NCI-H510A (cell line): ENCODE data around the gene TGFBR2.
"Not testable (repeated sequence)": the region's sequence is repeated elsewhere in the genome, so short reads cannot be mapped to it uniquely, and the experiment has no call there.

Source experiments
- DNase-seq: peaks from one replicate; lab custom pipeline; 2025; lab: John Stamatoyannopoulos, UW

TGFBR2 gene

GRCh38 chr3:30658328-30659052 lies 52.1 kb downstream of the TGFBR2 start:
- DNase-seq, result no peak

DNA sequence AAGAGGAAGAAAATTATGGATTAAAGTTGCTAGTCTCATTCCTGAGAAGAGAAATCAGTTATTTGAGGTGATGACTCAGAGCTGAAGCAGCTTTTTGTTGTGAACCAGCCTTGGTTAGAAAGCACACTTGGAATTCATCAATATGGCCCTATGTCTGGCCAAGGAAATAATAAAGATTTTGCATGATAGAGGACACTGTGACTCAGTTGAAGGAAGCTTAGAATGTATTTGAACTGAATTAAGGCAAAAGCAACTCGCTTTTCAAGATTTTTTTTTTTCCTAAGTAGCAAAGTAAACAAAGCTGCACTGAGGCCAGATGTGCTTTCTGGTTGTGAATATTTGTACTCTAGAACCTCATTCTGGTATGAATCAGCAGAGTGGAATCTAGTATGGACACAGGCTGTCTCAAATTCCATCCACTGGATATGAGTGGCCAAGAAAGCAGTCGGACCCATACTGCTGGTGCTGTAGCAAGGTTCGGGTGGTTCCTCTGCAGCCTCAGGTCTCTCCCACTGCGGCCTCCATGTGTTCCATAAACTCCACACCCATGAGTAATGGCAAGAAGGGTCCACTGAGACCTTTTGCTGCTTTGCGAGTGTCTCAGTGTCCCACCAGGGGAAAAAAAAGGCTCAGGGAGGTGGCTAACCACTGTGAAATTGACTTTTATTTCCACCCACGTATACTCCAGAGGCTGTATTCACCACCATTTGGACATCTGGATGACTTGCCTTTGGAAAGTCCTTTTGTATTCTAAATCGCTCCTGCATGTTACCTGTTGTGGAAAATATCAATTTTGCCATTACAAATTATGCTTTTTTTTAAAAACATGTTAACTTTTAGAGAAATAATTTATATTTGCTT lies 53.1 kb downstream of the TGFBR2 start:
- DNase-seq, result no peak

GRCh38 chr3:30660136-30660535 lies 53.7 kb downstream of the TGFBR2 start:
- no peak for DNase-seq

GRCh38 chr3:30660656-30661055 lies 54.3 kb downstream of the TGFBR2 start:
- DNase-seq, result no peak

- no peak for DNase-seq
Observed at GRCh38 chr3:30661098-30661873, 54.9 kb downstream of the TGFBR2 start.

- no peak for DNase-seq
Observed at GRCh38 chr3:30662836-30663235, 56.4 kb downstream of the TGFBR2 start.

DNA sequence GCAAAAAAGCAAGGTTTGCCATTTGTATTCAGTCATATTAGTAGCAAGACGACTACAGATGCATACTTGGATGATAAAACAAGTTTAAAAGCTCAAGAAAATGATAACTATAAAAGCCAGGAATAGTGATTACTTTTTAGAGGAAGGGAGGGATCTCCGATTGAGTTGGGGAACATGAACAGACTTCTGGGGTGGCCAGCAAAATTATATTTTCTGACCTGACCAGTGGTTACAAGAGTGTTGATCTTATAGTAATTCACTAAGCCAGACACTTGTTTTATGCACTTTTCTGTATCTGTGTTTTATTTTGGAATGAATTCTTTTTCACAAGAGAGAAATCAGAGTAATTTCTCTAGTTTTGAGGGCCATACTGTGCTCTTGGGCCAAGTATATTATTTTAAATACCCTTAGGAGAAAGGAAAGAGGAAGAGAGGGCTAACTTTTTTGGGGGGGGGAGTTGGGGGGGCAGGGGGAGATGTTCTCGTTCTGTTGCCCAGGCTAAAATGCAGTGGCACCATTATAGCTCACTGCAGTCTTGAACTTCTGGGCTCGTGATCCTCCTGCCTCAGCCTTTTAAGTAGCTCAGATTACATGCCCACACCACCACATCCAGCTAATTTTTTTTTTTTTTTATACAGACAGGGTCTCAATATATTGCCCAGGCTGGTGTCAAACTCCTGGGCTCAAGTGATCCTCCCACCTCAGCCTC lies 57.3 kb downstream of the TGFBR2 start:
- DNase-seq, result no peak

GRCh38 chr3:30664459-30664858 lies 58.1 kb downstream of the TGFBR2 start:
- no peak for DNase-seq

DNA sequence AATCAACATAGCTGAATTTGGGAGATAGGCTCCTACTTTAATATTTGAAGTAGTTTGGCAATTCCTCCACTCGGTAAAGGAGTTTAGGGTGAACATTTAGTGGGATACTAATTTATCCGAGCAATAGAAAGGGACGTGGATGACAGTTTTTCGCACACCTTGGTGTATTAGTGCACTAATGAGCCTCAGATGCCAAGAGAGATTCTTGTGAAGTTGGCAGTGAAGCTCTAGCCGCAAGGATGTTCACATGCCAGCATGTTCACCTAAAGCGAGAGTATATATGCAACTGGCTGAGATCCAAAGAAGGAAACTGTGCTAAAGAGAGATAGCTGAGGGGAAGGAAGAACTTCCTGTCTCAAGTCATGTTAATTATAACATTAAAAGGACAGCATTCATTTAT lies 58.5 kb downstream of the TGFBR2 start:
- no peak for DNase-seq

DNA sequence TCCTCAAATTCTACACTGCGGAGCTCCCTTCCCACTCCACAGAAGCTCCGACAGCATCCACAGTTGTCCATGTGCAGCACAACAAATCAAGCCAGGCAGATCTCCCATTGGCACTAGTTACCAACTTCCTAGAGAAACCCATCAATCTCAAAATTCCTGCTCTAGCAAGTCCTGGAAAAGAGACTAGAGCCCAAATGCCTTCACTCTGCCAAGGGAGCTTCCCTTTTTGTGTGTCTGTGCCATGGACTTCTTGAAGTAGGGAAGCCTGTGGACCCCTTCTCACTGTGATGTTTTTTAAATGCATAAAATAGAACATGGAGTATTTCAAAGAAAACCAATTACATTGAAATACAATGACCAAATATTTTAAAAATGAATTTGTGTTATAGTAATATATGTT lies 59.1 kb downstream of the TGFBR2 start:
- no peak for DNase-seq

DNA sequence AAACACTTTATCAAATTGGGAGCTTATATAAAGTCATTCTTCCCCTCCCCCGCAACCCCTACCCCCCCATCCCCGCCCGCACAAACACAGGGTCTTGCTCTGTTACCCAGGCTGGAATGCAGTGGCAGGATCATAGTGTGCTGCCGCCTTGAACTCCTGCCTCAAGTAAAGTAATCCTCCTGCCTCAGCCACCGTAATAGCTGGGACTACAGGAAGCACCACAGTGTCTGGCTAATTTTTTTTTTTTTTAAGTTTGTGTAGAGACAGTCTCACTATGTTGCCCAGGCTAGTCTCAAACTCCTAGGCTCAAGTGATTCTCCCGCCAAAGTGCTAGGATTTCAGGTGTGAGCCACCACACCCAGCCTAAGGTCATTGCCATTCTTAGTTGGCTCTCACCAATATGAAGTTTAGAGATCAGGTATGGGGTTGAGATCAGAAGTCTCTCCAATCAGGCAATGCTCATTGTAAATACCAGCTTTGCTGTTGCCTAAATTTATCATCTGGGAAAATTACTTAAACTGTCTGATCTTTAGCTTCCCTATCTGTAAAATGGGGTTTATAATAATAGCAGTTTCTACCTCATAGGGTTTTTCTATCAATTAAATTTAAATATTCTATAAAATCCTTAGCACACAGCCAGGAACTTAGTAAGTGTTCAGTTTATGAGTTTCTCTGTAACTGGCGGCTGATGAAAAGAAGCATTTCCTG lies 60.3 kb downstream of the TGFBR2 start:
- no peak for DNase-seq

DNA sequence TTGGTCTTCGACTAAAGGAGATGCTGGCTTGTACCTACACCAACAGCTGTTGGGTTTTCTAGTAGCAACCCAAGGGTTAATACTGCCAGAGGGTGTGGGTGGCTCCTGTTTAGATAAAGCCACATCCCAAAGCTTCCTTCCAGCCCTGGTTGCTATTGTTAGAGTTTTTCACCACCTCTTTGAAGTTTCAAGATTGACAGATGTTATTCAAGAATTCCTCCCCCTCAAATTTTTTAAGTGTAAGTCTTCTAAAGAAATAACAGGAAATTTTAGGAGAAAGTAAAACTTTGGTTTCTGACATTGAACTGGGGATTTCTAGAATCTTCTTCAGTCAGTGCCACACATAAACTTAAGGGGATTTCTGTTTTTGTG lies 60.9 kb downstream of the TGFBR2 start:
- no peak for DNase-seq

DNA sequence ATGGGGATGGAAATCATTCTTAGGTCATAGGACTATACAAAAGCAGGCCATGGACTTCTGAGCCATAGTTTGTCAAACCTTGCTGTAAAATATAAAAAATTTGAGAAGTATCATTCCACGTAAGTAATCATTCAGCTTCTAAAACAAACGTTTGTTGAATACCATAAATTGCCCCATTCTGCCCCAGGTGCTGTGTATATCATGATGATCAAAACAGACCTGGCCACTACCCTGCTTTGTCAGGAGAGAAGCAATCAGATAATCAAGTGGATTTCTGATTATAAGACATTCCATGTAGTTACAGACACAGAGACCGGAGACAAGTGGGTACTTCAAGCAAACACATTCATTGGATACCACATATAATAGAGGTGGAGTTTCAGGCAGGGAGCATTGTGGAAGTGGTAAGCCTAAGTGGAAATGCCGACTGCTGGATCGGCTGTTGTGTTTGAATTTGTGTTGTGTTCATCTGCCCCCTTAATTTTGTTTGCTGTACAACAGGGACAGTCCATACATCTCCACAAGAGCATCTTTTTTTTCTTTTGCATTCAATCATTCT lies 61.7 kb downstream of the TGFBR2 start:
- no peak for DNase-seq

DNA sequence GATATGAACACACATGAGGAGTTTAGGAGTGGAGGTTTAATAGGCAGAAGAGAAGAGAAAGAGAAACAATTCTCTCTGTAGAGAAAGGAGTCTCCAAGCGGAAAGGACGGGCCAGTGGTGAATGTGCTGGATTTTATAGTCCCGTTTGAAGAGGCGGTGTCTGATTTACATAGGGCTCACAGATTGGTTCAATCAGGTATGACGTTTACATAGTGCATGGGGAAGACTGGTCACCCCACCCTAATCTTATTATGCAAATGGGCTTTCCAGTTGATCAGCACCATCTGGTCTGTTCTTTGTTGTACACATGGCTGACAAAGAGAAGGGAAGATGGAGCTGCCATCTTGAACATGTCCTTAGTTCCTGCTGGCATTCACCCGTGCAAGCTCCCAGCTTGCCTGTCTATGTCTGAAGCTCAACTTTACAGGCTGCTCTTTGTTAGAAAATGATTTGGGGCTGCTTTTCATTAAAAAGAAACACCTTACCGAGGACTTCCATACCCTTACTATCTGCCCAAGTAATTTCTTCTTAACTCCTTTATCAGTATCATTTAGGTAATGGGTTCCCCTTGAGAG lies 63.0 kb downstream of the TGFBR2 start:
- not testable (repeated sequence) for DNase-seq

DNA sequence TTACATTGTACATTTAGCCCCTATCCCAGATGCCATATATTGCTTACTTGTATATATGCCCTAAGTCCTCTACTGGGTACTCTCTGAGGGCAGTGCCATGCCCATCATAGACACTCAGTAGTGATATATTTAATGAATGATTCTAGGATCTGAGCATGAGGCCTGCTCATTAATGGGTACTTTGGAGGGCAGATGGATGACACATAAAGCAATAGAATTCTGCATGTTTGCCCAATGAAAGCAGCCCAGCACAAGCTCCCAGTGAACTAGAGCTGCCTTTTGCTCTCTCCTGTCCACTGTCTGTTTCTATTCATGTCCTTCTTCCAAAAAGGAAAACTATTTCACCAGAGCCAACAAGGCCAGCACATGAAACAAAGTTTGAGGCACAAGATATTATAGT lies 63.9 kb downstream of the TGFBR2 start:
- DNase-seq, result no peak

DNA sequence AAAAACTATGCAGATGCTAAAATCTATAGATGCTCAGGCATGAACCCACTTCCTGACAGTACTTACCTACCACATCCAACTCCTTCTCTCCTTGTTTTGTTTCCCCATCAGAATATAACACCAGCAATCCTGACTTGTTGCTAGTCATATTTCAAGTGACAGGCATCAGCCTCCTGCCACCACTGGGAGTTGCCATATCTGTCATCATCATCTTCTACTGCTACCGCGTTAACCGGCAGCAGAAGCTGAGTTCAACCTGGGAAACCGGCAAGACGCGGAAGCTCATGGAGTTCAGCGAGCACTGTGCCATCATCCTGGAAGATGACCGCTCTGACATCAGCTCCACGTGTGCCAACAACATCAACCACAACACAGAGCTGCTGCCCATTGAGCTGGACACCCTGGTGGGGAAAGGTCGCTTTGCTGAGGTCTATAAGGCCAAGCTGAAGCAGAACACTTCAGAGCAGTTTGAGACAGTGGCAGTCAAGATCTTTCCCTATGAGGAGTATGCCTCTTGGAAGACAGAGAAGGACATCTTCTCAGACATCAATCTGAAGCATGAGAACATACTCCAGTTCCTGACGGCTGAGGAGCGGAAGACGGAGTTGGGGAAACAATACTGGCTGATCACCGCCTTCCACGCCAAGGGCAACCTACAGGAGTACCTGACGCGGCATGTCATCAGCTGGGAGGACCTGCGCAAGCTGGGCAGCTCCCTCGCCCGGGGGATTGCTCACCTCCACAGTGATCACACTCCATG lies 65.3 kb downstream of the TGFBR2 start:
- no peak for DNase-seq

DNA sequence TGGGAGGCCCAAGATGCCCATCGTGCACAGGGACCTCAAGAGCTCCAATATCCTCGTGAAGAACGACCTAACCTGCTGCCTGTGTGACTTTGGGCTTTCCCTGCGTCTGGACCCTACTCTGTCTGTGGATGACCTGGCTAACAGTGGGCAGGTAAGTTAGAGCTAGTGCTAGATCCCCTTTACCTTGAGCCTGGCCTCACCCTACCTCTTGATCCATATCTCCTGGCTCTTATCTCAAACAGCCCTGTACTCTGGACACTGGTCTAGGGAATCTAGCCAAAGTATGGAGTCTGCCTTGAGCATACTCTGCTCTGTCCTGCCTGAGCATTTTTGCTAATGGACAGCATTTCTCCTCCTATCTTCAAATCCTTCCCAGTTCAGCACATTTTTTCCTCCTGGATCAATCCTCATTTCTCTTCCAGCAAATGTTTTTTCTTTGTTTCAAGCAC lies 65.9 kb downstream of the TGFBR2 start:
- no peak for DNase-seq

GRCh38 chr3:30672959-30673358 lies 66.6 kb downstream of the TGFBR2 start:
- DNase-seq, result no peak

DNA sequence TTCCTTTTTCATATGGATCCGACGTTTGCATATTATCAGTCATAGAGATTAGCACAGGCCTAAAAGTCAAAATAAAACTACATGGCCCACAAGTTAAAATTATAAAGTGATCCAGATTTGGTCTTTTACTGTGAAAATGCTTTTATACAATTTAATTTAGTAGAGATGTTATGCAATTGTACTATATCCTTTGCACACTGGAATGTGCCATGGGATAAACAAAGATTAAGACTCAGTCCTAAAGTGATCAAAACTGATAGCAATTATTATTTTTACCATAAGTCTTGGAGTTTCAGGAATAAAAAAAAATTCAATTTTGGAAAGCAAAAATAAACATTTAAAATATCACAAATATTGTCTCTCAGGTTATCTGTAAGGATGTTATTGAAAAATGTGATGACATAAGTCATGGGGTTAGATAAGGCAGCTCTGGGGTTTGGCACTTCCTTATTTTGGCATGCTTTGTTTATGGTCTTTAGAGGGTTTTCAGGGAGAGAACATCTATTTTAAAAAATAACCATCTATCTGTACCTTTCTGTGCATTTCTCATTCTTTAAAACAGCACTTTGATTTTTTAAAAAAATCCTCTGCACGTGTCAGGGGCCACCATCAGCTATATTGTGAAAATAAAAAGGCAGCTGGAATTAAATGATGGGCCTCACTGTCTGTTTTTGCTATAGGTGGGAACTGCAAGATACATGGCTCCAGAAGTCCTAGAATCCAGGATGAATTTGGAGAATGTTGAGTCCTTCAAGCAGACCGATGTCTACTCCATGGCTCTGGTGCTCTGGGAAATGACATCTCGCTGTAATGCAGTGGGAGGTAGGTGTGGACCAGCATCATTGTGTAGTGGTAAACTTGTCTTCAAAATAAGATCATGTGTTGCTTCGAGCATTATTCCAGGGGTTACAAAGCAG lies 67.3 kb downstream of the TGFBR2 start:
- no peak for DNase-seq
